HG03159 (cell line): Measurements from ENCODE around the gene CSNK1D.

Source experiments
- ATAC-seq: cut with Tn5 transposase; IDR thresholded peaks from one replicate; pipeline ENCODE4 v1.9.1; 2021; ENCODE audit warnings: mild to moderate bottlenecking, moderate library complexity; ENCODE audit not compliant: unreplicated experiment

The CSNK1D gene

DNA sequence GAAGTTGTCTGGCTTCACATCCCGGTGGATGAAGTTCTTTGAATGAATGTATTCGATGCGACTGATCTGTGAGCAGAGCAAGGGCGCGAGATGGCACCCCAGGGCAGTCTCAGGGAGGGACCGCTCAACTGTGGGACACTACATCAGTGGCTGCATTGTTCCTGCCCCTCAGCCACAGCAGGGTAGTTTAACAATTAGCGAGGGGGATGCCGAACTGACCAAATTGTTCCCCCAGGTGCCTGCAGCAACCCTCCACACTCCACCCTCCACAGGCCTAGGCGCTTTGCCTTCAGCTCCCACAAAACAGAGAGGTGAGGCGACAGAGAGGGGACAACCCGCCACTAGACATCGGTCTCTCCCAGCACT lies 20.3 kb downstream of the CSNK1D start:
- no peak for ATAC-seq

- no peak for ATAC-seq
Observed at GRCh38 chr17:82252511-82253178, 20.9 kb downstream of the CSNK1D start.

GRCh38 chr17:82250868-82251500 lies 22.5 kb downstream of the CSNK1D start:
- ATAC-seq = no peak

DNA sequence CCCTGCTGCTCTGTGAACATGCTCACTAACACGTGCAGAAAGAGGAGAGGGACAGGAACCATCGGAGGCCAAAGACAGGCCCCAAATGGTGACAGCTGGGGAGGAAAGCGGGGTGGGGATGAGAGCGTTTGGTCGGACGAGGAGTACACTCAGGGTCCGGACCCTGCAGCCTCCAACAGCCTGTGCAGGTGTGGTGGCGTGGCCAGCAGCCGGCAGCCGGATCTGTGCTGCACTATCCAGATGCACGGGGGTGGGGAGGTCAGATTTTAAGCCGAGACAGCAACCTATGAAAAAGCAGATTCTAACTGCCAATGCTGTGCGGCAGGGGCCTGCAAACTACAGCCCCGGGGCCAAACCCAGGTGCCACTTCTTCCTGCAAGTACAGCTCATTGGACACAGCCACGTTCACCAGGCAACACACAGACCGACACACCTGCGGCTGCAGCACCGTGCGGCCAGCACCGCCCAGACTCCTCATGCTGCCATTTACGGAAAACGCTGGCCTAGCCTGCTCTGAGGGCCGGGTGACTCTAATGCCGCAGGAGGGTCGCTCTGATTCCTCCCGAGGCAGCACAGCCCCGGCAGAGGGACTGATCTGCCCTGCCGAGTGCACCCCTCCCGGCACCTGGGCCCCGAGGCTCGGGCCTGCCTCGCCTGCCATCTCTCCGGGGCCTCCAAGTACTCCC lies 23.5 kb downstream of the CSNK1D start:
- no peak for ATAC-seq

DNA sequence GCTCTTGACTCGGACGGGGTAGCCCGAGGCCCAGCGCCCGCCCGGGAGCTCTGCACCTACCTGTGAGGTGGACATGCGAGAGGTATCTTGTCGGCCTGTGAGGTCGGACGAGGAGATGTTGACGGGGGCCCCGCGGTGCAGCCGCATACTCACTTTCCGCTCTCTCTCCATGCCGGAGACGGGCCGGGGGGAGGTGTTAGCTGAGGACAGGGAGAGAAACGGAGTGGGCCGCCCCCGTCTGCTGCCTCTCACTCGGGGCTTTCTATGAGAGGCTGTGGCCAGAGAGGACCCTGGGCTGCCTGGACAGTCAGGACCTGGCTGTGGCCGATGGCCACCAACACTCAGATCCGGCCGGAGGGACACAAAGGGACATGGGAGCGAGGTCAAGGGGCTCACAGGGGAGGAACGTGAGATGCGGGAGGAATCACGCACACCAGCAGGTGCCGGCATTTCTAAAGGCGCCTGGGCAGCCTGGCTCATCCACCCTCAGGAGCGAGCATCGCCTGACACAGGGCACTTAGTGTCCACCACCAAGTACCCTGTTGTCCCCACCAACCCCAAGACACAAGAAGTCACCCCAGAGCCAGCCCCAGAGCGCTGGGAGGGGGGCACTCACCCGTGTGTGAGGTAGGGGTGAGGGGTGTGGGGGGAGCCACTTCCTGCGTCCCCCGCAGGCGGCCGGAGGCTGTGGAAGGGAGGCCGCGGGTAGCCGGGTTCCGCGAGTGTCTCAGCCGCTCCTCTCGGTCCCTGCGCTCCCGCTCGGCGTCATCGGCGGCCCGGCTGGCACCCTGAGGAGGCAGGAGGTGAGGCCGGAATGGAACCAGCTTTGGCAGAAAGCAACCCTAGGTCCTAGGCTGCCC lies 24.5 kb downstream of the CSNK1D start:
- ATAC-seq = no peak

DNA sequence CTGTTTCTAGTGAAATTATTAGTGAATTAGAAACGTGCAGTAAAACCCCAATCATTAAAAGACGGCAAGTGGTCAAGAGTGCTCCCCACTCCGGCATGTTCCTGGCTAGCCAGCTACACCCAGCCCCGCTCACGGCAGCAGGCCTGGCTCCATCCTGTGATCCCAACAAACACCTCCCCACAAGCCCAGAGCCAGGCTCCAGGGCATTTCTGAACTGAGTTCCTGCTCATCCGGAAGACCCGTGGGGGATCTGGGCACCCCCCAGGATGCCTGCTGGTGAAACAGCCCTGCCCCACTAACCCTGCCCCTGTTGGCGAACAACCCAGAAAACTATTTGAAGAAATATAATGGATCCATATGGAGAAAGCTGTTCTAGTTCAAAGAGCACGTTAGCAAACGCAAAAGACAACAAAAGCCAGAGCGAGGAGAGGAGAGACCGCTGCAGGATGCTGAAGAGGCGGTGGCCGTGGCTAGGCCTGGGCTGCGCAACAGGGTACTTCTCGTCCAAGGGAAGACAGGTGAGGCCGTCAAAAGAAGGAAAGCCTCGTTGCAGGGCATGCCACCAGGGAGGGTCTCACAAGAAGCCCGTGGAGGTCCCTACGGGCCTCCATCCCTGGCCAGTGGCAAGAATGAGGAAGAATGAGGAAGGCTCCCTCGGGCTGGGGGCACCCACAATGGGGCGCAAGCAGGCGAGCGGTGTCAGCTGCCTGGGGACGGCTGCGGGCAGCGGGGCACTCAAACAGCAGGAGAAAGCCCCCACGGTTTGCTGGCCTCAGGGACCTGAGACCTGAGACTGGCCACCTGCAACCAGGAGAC lies 25.4 kb downstream of the CSNK1D start:
- ATAC-seq = no peak

- no peak for ATAC-seq
Observed at GRCh38 chr17:82247182-82247823, 26.2 kb downstream of the CSNK1D start.

DNA sequence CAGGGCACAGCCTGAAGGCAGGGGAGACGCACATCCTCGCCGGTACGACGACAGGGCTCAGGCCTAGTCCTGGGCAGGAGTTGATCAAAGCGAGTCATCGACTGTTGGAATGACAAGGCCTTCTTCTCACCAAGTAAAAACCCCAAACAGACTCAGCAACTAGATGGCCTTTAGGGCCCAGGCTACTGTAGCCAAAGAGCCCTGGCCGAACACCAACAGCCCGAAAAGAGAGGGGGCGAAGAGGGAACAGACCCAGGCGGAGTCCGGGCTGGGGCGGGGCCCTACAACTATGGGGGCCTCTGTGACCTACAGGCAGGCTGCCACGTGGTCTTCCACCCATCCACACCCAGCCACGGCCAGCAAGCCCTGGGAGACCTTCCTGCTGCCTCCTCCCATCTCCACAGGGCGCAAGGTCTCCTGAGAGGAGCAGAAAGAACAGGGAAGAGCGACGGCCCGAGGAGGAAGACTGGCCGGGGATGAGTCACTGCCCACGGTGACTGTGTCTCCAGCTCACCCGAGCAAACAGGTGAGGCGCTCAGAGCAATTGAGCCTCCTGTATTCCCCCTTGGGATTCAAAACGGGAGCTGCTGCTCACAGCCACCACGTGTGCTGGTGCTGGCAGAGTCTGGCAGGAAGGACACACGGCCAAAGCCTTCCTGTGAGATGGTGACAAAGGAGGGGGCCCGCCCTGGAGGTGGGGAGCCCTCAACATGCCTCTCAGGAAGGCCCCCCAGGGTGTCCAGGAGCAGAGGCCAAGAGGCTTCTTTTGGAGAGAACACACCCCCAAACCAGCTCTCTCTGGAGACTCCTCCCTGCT lies 26.9 kb downstream of the CSNK1D start:
- no peak for ATAC-seq

- ATAC-seq = no peak
Observed at GRCh38 chr17:82246040-82246364, 27.5 kb downstream of the CSNK1D start.

DNA sequence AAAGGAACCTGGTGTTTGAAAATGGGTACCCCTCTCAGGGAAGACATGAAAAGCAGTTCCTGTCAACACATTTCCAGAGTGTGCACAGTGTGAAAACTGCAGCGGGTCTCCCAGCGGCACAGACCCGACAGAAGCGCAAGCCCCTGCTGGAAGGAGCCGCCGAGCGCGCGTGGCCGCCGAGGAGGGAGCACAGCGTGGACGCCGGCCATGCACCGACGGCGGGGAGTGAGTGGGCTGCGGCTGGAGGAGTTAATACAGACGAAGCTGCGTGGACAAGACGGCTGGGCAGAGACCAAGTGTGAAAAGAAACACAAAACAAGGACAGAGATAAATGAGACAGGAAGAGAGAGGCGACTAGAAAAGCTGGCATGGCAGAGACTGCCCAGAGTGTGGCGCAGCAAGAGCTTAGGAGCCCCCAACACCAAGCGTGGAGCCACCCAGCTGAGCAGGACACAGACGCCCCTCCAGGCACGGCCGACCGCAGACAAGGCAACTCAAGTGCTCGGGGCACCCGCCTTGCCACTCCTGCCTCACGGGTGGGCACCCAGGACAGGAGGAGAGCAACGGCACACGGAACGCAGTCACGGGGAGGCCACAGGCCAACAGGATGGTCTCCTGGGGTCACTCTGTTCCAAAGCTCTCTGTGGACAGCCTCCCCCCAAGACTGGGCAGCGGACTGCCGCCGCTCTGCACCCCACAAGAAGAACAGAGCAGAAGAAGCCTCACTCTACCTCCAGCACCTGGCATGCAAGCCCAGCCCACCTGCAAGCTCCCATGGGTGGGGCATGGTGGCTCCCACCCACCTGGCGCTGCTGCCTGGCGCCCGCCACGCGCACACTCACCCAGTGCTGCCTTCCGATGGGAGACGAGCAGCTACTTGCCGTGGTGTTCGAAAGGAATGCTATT lies 28.1 kb downstream of the CSNK1D start:
- no peak for ATAC-seq

- ATAC-seq = no peak
Observed at GRCh38 chr17:82244413-82245133, 28.9 kb downstream of the CSNK1D start.

GRCh38 chr17:82243648-82244412 lies 29.7 kb downstream of the CSNK1D start:
- ATAC-seq = no peak

DNA sequence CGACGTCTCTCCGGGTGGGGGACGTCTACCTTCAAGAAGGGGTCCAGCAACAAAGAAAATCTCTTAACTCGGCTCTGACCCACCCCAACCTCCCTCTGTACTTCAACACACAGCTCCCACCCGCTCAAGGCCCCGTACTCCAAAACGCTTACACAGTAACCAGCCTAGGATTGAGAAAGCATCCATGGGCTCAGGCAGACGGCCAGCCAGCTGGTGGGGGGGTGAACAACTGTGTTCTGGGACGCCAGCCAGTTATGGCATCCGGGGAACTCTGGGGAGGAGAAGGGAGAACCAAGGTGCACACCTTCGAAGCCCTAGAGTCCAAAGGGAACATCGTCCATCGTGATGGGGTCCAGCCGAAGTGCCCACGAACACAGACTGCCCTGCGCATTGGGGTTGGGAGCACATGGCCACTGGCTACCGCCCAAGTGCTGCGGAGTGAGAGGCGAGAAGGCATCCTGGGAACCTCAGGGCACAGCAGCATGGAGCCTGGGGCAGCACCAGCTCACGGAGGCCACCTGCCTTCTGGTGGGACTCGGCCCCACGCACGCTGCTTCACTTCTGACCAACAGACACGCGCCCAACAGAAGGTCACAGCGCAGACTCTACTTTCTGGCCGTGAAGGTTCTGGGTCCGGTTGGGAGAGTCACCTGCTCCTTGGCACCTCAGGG lies 30.4 kb downstream of the CSNK1D start:
- no peak for ATAC-seq

GRCh38 chr17:82242698-82242976 lies 30.9 kb downstream of the CSNK1D start:
- no peak for ATAC-seq

DNA sequence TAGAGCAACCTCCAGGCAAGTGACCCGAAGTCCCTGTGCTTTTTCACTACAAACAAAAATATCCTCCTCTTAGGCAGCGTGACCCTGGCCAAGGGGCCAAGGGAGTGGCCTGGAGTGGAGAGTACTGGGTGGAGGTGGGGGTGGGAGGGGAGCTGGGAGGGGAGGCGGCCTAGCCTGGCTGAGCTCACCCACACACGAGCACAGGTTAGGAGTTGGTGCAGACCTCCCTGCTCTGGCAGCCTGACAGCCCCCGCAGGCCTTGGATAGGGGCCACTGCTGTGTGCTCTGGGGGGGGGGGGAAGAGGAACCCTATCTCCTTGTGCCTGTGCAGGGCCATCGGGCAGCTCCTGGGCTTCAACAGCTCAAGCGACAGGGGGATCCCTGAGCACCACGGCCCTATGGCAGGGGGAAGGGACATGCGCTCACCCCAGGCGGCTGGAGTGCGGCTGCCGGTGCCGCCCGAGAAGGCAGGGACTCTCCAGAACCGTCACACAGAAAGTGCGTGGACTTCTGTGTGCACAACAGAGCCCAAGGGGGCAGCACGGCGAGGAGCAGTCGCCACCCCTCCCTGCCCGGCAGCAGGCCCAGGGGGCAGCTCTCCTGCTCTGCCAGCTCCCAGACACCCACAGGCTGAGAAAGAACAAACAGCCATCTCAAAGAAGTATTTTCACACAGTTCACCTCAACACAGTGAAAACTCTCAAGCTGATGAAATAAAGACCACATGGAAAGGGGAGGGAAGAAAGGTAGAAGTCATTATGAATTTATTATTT lies 31.4 kb downstream of the CSNK1D start:
- ATAC-seq = no peak
